K562 (cell line): ENCODE measurements around the gene NFE2. TPM values are rescaled to one million over a fixed set of nuclear protein-coding genes. Genes with fewer than 3 reads are reported as not detected.

Source experiments
- ATAC-seq: fragments of 200-7000 bp; cut with Tn5 transposase; 3 replicates; pipeline ENCODE4 v1.9.1; 2020; ENCODE audit warnings: moderate library complexity
- BruUV-seq: library from RNA; stranded (reverse); fragments of 400-500 nt; replicated peaks from 2 replicates; lab custom pipeline; 2021; lab: Mats Ljungman, UMichigan
- CTCF ChIA-PET: fragments of 300-600 bp; formaldehyde crosslinking; extraction: SDS; loops from one replicate; lab custom pipeline; 2021; ENCODE audit warnings: low intra/inter-chr PET ratio; lab: Yijun Ruan, JAX
- POLR2A ChIA-PET: fragments of 300-600, 350-650 bp; sonication (Branson Sonifier 250); formaldehyde crosslinking; extraction: SDS; loops from one replicate; lab custom pipeline; 2021; ENCODE audit warnings: antibody characterized with exemption, inconsistent platforms; lab: Yijun Ruan, JAX
- DNase-seq, 4 experiments: peaks; one replicate each; pipeline versions ENCODE4 v3.0.0 to v3.0.0-alpha.2; 2011 to 2018; ENCODE audit warnings: low spot score in 3 of 4, mixed read lengths in 3 of 4; ENCODE audit errors: extremely low read depth in 1 of 4
- FAIRE-seq: peaks from 2 replicates; lab custom pipeline; 2011; peaks lifted over from hg19 to GRCh38; lab: Jason Lieb, UNC
- H2AFZ ChIP-seq: 2 replicates; pipeline ENCODE4 v1.6.0; 2011; ENCODE audit warnings: low read depth, low read length, control low read depth, inconsistent platforms
- H3K27ac ChIP-seq: fragments of 200-600 bp; 3 replicates; pipeline ENCODE4 v1.8.0; 2011; ENCODE audit warnings: low read depth, mild to moderate bottlenecking, control low read depth, inconsistent platforms, low read length, moderate library complexity, mixed read lengths; ENCODE audit errors: extremely low read depth
- H3K27me3 ChIP-seq, 2 experiments: fragments of 300-600 bp in 1 of 2; 2 replicates in 1 of 2; 3 replicates in 1 of 2; pipeline versions ENCODE4 v1.6.0 to v1.8.0; 2011; ENCODE audit warnings: inconsistent platforms in 2 of 2, low read length in 2 of 2, mild to moderate bottlenecking in 1 of 2, mixed read lengths in 1 of 2, moderate library complexity in 1 of 2; ENCODE audit not compliant: control insufficient read depth in 2 of 2, insufficient read depth in 2 of 2
- H3K36me3 ChIP-seq: fragments of 300-600 bp; 3 replicates; pipeline ENCODE4 v1.8.0; 2011; ENCODE audit warnings: mild to moderate bottlenecking, low read length, inconsistent platforms; ENCODE audit not compliant: control insufficient read depth, insufficient read depth
- H3K4me1 ChIP-seq, 2 experiments: fragments of 200-600 bp in 1 of 2; replicated peaks in 1 of 2; 2 replicates in 1 of 2; 3 replicates in 1 of 2; pipeline versions ENCODE4 v1.5.1 to v1.8.0; 2011; ENCODE audit warnings: inconsistent platforms in 2 of 2, low read length in 2 of 2, mild to moderate bottlenecking in 1 of 2, mixed read lengths in 1 of 2, moderate library complexity in 1 of 2; ENCODE audit not compliant: control insufficient read depth in 2 of 2, insufficient read depth in 2 of 2
- H3K4me2 ChIP-seq: 2 replicates; pipeline ENCODE4 v1.6.1; 2011; ENCODE audit warnings: low read length, control low read depth, inconsistent platforms, mixed read lengths; ENCODE audit not compliant: insufficient read depth
- H3K4me3 ChIP-seq: fragments of 200-600 bp; sonication (generic), shearing (Covaris generic); 2 replicates; pipeline ENCODE4 v1.5.1; 2016; ENCODE audit warnings: control low read depth, inconsistent platforms
- H3K79me2 ChIP-seq: fragments of 200-600 bp; 3 replicates; pipeline ENCODE4 v1.8.0; 2011; ENCODE audit warnings: low read length, inconsistent platforms; ENCODE audit not compliant: control insufficient read depth, insufficient read depth
- H3K9ac ChIP-seq, 2 experiments: 2 replicates each; pipeline versions ENCODE4 v1.6.0 to v1.6.1; 2011; ENCODE audit warnings: low read depth in 2 of 2, low read length in 2 of 2, control low read depth in 1 of 2, inconsistent platforms in 1 of 2, mild to moderate bottlenecking in 1 of 2, mixed read lengths in 1 of 2; ENCODE audit not compliant: insufficient read depth in 1 of 2
- H3K9me1 ChIP-seq: one replicate; pipeline ENCODE4 v1.6.0; 2011; ENCODE audit warnings: inconsistent platforms, mild to moderate bottlenecking, low read length, moderate library complexity; ENCODE audit not compliant: control insufficient read depth, insufficient read depth
- H3K9me3 ChIP-seq: replicated peaks from 2 replicates; pipeline ENCODE4 v1.5.1; 2011; ENCODE audit warnings: low read depth, low read length, inconsistent platforms; ENCODE audit not compliant: control insufficient read depth, insufficient read depth
- H4K20me1 ChIP-seq: replicated peaks from 2 replicates; pipeline ENCODE4 v1.6.1; 2011; ENCODE audit warnings: low read length, inconsistent platforms, mixed read lengths; ENCODE audit not compliant: control insufficient read depth, insufficient read depth
- MNT ChIP-seq, 2 experiments: fragments of 450-650 bp; conservative IDR thresholded peaks; 2 replicates each; pipeline ENCODE4 v1.6.1; 2017; ENCODE audit warnings: mild to moderate bottlenecking in 2 of 2, moderate library complexity in 2 of 2
- NR3C1 ChIP-seq: sonication (generic); formaldehyde crosslinking; IDR thresholded peaks from 2 replicates; pipeline ENCODE4 v1.8.1; 2022; ENCODE audit warnings: missing genetic modification reagents
- PRPF4 ChIP-seq: fragments of 200-400 bp; formaldehyde crosslinking; IDR thresholded peaks from one replicate; pipeline ENCODE4 v1.6.1; 2017; ENCODE audit warnings: low read length, low read depth, mild to moderate bottlenecking; ENCODE audit not compliant: insufficient read depth, poor library complexity, severe bottlenecking
- SNRNP70 ChIP-seq: fragments of 200-400 bp; formaldehyde crosslinking; optimal IDR thresholded peaks from 2 replicates; pipeline ENCODE3; 2017; ENCODE audit warnings: low read depth, low read length
- SPI1 ChIP-seq: IDR thresholded peaks from 2 replicates; pipeline ENCODE4 v1.6.1; 2011; ENCODE audit warnings: low read depth, low read length, control low read depth, borderline replicate concordance
- SREBF1 ChIP-seq: fragments of 150-350 bp; IDR thresholded peaks from 2 replicates; pipeline ENCODE4 v1.6.1; 2014; ENCODE audit warnings: antibody characterized with exemption, low read depth, low read length, borderline replicate concordance
- TAF9B ChIP-seq: fragments of 450-650 bp; IDR thresholded peaks from 2 replicates; pipeline ENCODE4 v1.6.1; 2018; ENCODE audit warnings: mild to moderate bottlenecking; ENCODE audit not compliant: partially characterized antibody
- TBL1XR1 ChIP-seq, 2 experiments: IDR thresholded peaks; 2 replicates each; pipeline ENCODE4 v1.6.1; 2012; ENCODE audit warnings: improper control_type of control experiment in 2 of 2, low read length in 2 of 2, mild to moderate bottlenecking in 1 of 2
- WGBS: fragments of 100-300 bp; shearing (Covaris generic); methylation state at CpG from one replicate; pipeline ENCODE4 v1.1.6; 2016; ENCODE audit warnings: low coverage, mixed read lengths; ENCODE audit not compliant: insufficient coverage; ENCODE audit errors: missing lambda C conversion rate; 5-methylcytosine and 5-hydroxymethylcytosine counted together
- in situ Hi-C: fragments of 300-500 bp; cut with MboI; formaldehyde crosslinking; loops from 4 replicates; pipeline ENCODE4 v1.15.0; 2018; ENCODE audit warnings: inconsistent platforms, mixed read lengths
- intact Hi-C: fragments of 100-400 bp; cut with micrococcal nuclease; formaldehyde crosslinking; loops from 2 replicates; pipeline ENCODE4 v1.14.2; 2022
- polyA plus RNA-seq, 8 experiments: library from polyadenylated mRNA; depleted of rRNA in 4 of 8; stranded (reverse) in 5 of 8; unstranded in 3 of 8; fragments of >200 nt; fragmentation: Nextera tagmentation in 2 of 8; fragmentation: Illumina TruSeq in 1 of 8; extraction: Ambion mirVana in 2 of 8; extraction: Trizol in 1 of 8; gene quantifications; 2 replicates each; pipeline versions ENCODE4 v1.2.1 to v1.2.3, GENCODE V29; 2011 to 2014; ENCODE audit warnings: inconsistent platforms in 1 of 8, missing spikeins in 1 of 8
- total RNA-seq, 7 experiments: library from RNA; depleted of rRNA in 6 of 7; stranded (reverse); fragments of >200 nt in 6 of 7; fragmentation: Illumina TruSeq in 2 of 7; extraction: Trizol in 2 of 7; gene quantifications; 2 replicates each; pipeline versions ENCODE4 v1.2.1 to v1.2.3, GENCODE V29; 2011 to 2021; ENCODE audit warnings: low replicate concordance in 1 of 7
- TF ChIP-seq, protein P1 (sequence below): fragments of 250-450 bp; sonication (Bioruptor Pico); IDR thresholded peaks from 2 replicates; pipeline ENCODE4 v1.4.0; 2020
- TF ChIP-seq, protein P2 (sequence below): fragments of 450-650 bp; IDR thresholded peaks from 2 replicates; pipeline ENCODE4 v1.6.1; 2017; ENCODE audit warnings: antibody characterized with exemption
- TF ChIP-seq, protein P3 (sequence below): fragments of 450-650 bp; IDR thresholded peaks from 2 replicates; pipeline ENCODE4 v1.6.1; 2014; ENCODE audit warnings: low read depth, mild to moderate bottlenecking, moderate library complexity, borderline replicate concordance

Gene NFE2
- total and polyA plus RNA-seq, 9 of the 15 experiments (the other 6 are each of a cell fraction or from before 2014, with no cell fraction given): 12.3 to 282 (median 208) TPM

GRCh38 chr12:54261815-54262402 lies 38.9 kb downstream of the NFE2 start (continued):
- TF ChIP-seq MNT (conservative IDR thresholded peaks at IDR 0.05) (peak in 1 of 2 experiments; percentile 32; a peak in 1 of 4 replicates), SPI1 (peak; percentile 95)

DNA sequence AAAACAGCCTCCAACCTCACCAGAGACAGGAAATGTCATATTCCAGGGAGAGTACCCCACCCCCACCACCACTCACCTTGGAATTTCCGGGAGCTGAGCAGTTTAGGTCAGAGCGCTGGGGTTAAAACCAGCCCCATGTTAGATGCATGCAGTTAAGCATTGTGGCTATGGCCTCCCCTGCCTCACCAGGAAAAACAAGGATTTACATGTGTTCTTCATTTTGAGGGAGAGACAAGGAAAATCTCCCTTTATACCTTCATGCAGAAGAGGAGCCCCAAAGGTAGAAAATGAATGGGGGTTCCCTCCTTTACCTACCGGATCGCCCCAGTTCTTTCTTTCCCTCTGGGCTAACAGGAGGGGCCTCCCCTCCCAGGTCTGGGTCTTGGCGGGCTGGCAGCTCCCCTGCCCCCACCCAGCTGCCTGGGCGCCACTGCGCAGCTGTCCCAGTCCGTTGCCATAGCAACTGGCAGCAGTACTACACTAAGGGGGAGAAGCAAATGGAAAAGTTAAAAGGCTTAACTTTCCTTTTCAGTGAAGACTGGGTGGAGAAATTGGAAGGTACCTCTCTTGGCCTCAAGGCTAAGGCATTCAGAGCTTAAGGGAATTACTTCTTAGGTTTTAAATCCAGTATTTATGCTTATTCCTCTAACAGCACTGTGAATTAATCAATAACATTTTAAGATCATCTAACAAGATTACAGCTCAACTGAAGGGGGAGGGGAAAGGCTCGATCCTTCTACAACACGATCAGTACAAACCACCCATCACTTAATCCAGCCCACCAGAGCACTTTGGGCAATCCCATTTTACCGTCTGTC lies 41.4 kb downstream of the NFE2 start:
- Histone ChIP-seq H3K79me2 (peaks cover 76% of the 10 kb centered on the region), H3K27ac (peak overlapping the region; percentile 79), H3K4me1 (peaks cover 27 to 39% of the 10 kb centered on the region in 2 experiments), H3K9ac (peak overlapping the region; percentile 63 to 79), H3K27me3 (no peaks in the 10 kb centered on the region), H3K36me3 (peaks cover 27% of the 10 kb centered on the region), H4K20me1 (no peaks in the 10 kb centered on the region), H3K9me3 (no peaks in the 10 kb centered on the region), H2AFZ (peak overlapping the region; percentile 81), H3K9me1 (no peaks in the 10 kb centered on the region), H3K4me3 (peak overlapping the region; percentile 38), H3K4me2 (peak overlapping the region; percentile 84)
- peak; percentile 92 to 95 (median 92) for DNase-seq
- FAIRE-seq: peak; percentile 65
- ChIA-PET POLR2A (interaction anchor here (0.6 to 2.5 kb wide), 10 partner anchors 8 to 102 kb away, joined by 3 to 20 read pairs (median 5); partner anchors contain the start of genes CBX5 and HNRNPA1), CTCF (interaction anchor here (1.0 kb wide), 1 partner anchor 77 kb away, joined by 4 read pairs; no protein-coding TSS in a partner anchor)
- BruUV-seq: no TSS peak
- intact Hi-C loops (no loop called here), in situ Hi-C loops (no loop called here)
- WGBS: 0% methylated on average over 11 of the region's 11 CpGs
- peak; percentile 87 for ATAC-seq
- TF ChIP-seq TBL1XR1 (IDR thresholded peaks at IDR 0.05; ENCODE audit: low read length in 2 of 2): peak in 1 of 2 experiments; percentile 77; a peak in 1 of 4 replicates
- TF ChIP-seq, protein P1, sequence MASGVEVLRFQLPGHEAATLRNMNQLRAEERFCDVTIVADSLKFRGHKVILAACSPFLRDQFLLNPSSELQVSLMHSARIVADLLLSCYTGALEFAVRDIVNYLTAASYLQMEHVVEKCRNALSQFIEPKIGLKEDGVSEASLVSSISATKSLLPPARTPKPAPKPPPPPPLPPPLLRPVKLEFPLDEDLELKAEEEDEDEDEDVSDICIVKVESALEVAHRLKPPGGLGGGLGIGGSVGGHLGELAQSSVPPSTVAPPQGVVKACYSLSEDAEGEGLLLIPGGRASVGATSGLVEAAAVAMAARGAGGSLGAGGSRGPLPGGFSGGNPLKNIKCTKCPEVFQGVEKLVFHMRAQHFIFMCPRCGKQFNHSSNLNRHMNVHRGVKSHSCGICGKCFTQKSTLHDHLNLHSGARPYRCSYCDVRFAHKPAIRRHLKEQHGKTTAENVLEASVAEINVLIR: no peak
- TF ChIP-seq, protein P2, sequence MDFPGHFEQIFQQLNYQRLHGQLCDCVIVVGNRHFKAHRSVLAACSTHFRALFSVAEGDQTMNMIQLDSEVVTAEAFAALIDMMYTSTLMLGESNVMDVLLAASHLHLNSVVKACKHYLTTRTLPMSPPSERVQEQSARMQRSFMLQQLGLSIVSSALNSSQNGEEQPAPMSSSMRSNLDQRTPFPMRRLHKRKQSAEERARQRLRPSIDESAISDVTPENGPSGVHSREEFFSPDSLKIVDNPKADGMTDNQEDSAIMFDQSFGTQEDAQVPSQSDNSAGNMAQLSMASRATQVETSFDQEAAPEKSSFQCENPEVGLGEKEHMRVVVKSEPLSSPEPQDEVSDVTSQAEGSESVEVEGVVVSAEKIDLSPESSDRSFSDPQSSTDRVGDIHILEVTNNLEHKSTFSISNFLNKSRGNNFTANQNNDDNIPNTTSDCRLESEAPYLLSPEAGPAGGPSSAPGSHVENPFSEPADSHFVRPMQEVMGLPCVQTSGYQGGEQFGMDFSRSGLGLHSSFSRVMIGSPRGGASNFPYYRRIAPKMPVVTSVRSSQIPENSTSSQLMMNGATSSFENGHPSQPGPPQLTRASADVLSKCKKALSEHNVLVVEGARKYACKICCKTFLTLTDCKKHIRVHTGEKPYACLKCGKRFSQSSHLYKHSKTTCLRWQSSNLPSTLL: no peak
- TF ChIP-seq, protein P3, sequence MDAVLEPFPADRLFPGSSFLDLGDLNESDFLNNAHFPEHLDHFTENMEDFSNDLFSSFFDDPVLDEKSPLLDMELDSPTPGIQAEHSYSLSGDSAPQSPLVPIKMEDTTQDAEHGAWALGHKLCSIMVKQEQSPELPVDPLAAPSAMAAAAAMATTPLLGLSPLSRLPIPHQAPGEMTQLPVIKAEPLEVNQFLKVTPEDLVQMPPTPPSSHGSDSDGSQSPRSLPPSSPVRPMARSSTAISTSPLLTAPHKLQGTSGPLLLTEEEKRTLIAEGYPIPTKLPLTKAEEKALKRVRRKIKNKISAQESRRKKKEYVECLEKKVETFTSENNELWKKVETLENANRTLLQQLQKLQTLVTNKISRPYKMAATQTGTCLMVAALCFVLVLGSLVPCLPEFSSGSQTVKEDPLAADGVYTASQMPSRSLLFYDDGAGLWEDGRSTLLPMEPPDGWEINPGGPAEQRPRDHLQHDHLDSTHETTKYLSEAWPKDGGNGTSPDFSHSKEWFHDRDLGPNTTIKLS: no peak
- TF ChIP-seq NR3C1 (CRISPR knock-in tag): no peak
- no peak for TF ChIP-seq SNRNP70
- TF ChIP-seq PRPF4: no peak
- TF ChIP-seq SREBF1: no peak
- peak; percentile 53 for TF ChIP-seq TAF9B
